ENCODE measurements around the gene LRTM1. TPM values are rescaled to one million over a fixed set of nuclear protein-coding genes. Genes with fewer than 3 reads are reported as not detected.
A peak's percentile ranks its signal among the peaks of the same experiment; 100 is the strongest.

Gene LRTM1
- total RNA-seq, 1 experiment from 2014 or later = not detected

- Histone ChIP-seq H2BK120ac (ENCODE audit: low read depth, low read length, poor library complexity, severe bottlenecking) (no peak overlapping the region), H3T11ph (ENCODE audit: low read length) (no peak overlapping the region), H3K18ac (ENCODE audit: insufficient read length, low read depth, low read length) (no peak overlapping the region), H2AFZ (ENCODE audit: low read length) (no peak overlapping the region), H3K56ac (ENCODE audit: insufficient read length, low read depth, low read length) (no peak overlapping the region), H4K8ac (replicated peaks; ENCODE audit: insufficient read length, low read depth, low read length) (no peak overlapping the region), H3K9me3 (ENCODE audit: control insufficient read depth, low read depth, low read length) (no peaks in the 10 kb centered on the region), H3K27me3 (ENCODE audit: insufficient read depth, low read length) (no peaks in the 10 kb centered on the region), H3K4me2 (ENCODE audit: insufficient read depth, insufficient read length, low read length) (no peak overlapping the region), H3K23ac (ENCODE audit: insufficient read length, low read depth, low read length) (no peak overlapping the region), H2BK12ac (ENCODE audit: insufficient read length, low read depth, low read length) (no peak overlapping the region), H3K79me2 (ENCODE audit: insufficient read depth, low read length) (no peaks in the 10 kb centered on the region), H4K91ac (ENCODE audit: insufficient read length, low read depth, low read length) (no peak overlapping the region), H3K23me2 (ENCODE audit: insufficient read length, low read depth, low read length, poor library complexity, severe bottlenecking) (no peaks in the 10 kb centered on the region), H2BK20ac (ENCODE audit: low read depth, low read length, poor library complexity, severe bottlenecking) (no peak overlapping the region), H2BK15ac (ENCODE audit: low read depth, low read length) (no peak overlapping the region), H3K14ac (ENCODE audit: insufficient read depth, low read length) (no peak overlapping the region), H3K79me1 (ENCODE audit: insufficient read depth, low read depth, low read length, poor library complexity, severe bottlenecking) (no peaks in the 10 kb centered on the region), H3K9ac (ENCODE audit: extremely low read depth, insufficient read length, low read length) (no peak overlapping the region), H2AK5ac (ENCODE audit: insufficient read length, low read length) (no peak overlapping the region), H3K4me1 (ENCODE audit: insufficient read depth, low read length) (peaks cover 3% of the 10 kb centered on the region; the same call in 1 of the 2 replicates), H3K4ac (ENCODE audit: low read depth, low read length) (no peak overlapping the region), H4K20me1 (ENCODE audit: control insufficient read depth, insufficient read depth, insufficient read length) (no peaks in the 10 kb centered on the region), H2BK5ac (ENCODE audit: insufficient read length, low read length) (no peak overlapping the region), H4K5ac (ENCODE audit: insufficient read length, low read depth, low read length) (no peak overlapping the region), H3K27ac (ENCODE audit: insufficient read length, low read depth, low read length) (no peak overlapping the region)
- no peaks in the 10 kb centered on the region for H3K27me3 Mint-ChIP-seq (ENCODE audit: low read depth)
- no peaks in the 10 kb centered on the region for H3K9me3 Mint-ChIP-seq
- no peak for TF ChIP-seq CTCF (conservative IDR thresholded peaks at IDR 0.05)
- H3K4me3 Mint-ChIP-seq = no peak overlapping the region
- H3K36me3 Mint-ChIP-seq (ENCODE audit: insufficient read depth in 1 of 3, low read depth in 3 of 3) = peaks cover 3 to 4% (median 3%) of the 10 kb centered on the region in 3 experiments; a peak in 2 of 7 replicates
- DNase-seq = no peak
- H3K4me1 Mint-ChIP-seq = peaks cover 27 to 32% of the 10 kb centered on the region in 2 experiments
- 0 out of 7 replicates have a peak overlapping the region, but pooled peaks of 1 of the 3 experiments have one; percentile 55 for H3K27ac Mint-ChIP-seq
- no CpG with 5 or more reads among the region's 7 CpGs for WGBS (ENCODE audit: extremely low coverage, insufficient read length, low lambda C conversion rate)
Observed at GRCh38 chr3:54874816-54875556, 52.9 kb downstream of the LRTM1 start.

Data from H9 (cell line).